T-helper 1 cell treated with Interleukin-12 subunit alpha and Interleukin-12 subunit beta and Interleukin-4 antibody, amounts not matched to agents 30 ng/mL and 1 ng/mL, for 36 hours (primary cell): ENCODE measurements around the gene TSPAN32. TPM values are rescaled to one million over a fixed set of nuclear protein-coding genes. Genes with fewer than 3 reads are reported as not detected.

ENCODE experiments used
- intact Hi-C: fragments of 100-400 bp; cut with micrococcal nuclease; formaldehyde crosslinking; loops from one replicate; pipeline ENCODE4 v1.15.1; 2024
- total RNA-seq: library from RNA; stranded (reverse); gene quantifications from 2 replicates; pipeline ENCODE4 v1.2.3, GENCODE V29; 2022

The TSPAN32 gene
- total RNA-seq, 1 donor from 2014 or later: 23.1 TPM

DNA sequence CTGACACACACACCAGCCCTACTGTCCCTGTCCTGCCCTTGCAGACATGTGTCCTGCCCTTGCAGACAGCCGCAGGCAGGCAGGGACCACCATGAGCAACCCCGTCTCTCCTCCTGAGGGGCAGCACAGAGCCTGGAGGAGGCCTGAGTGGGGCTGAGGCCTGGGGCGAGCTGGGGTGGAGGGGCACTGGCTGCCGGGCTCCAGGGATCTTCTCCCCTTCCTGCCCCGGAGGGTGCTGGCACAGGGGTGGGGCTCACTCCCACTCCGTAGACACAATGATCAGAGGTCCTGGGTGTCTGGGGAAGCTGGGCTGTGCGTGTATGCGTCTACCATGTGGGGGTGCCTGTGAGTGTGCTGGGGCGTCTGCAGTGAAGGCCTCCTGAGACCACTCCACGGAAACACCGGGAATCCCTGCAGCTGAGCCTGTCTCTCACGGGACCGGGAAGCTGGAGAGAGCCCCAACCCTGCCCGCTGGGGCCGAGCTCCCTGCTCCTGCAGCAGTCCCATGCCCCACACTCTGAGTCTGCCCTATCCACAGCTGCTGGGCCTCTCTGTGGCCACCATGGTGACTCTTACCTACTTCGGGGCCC, 588 bp downstream of the TSPAN32 start:
- intact Hi-C loops: loop anchor here (2.0 to 5.0 kb wide), 2 partner anchors 35 to 74 kb away; partner anchors contain the start of gene CD81

DNA sequence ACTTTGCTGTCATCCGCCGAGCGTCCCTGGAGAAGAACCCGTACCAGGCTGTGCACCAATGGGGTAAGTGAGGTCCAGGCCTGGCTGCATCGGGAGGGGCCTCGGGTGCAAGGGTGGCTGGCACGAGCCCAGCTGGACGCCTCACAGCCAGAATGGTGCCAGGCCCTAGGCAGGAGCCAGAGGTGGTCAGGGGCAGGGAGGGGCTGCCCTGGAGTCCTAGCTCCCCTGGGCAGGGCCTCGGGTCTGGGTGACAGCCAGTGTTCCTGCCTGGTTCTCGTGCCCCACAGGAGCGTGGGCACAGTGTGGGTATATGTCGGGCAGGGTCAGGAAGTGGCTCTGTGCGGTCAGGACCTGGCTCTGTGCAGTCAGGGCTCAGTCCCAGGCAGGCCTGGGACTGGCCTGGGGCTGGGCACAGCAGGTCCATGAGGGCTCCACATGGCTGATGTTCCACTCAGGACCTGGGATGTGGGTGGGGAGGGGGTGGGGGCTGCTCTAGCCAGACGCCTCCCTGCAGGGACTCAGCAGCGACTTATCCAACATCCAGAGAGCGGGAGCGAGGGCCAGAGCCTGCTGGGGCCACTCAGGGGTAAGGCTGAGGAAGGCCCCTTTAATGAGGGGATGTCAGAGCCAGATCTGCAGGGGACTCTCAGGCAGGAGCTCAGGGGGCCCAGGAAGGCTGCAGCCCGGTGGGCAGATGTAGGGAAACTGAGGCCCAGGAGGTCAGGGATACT, 1.2 kb downstream of the TSPAN32 start:
- intact Hi-C loops: loop anchor here (2.0 to 5.0 kb wide), 2 partner anchors 36 to 74 kb away; partner anchors contain the start of gene CD81

DNA sequence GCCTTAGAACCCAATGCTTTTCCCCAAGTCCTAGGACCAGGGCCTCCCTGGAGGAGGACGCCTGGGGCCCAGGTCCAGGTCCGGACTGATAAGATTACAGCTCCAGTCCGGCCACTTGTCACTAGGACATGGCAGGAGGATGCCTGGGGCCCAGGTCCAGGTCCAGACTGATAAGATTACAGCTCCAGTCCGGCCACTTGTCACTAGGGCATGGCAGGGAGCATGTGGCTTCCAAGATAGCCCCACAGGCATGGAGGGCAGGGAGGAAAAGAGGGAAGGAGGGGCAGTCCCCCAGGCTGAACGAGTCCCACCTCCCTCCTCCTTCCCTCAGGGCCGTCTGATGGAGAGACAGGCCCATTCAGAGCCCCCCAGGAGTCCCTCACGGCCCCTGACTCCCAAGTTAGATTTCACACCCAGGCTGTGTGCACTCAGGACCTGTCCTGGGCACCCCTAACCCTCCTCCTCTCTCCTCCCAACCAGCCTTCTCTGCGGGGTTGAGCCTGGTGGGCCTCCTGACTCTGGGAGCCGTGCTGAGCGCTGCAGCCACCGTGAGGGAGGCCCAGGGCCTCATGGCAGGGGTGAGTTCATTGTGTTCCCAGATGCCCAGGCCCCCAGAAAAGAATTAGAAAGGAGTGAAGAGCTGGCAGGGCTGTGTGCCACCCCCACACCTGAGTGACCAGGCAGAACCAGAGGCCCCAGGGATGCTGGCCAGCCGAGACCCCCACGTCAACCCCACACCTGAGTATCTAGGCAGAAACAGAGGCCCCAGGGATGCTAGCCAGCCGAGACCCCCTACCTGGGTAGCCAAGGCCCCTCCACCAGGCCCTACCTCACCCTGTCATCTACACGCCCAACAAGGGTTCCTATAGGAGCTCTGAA, 2.1 kb downstream of the TSPAN32 start:
- intact Hi-C loops: loop anchor here (2.0 to 5.0 kb wide), 4 partner anchors 37 to 585 kb away; partner anchors contain the start of gene CD81

DNA sequence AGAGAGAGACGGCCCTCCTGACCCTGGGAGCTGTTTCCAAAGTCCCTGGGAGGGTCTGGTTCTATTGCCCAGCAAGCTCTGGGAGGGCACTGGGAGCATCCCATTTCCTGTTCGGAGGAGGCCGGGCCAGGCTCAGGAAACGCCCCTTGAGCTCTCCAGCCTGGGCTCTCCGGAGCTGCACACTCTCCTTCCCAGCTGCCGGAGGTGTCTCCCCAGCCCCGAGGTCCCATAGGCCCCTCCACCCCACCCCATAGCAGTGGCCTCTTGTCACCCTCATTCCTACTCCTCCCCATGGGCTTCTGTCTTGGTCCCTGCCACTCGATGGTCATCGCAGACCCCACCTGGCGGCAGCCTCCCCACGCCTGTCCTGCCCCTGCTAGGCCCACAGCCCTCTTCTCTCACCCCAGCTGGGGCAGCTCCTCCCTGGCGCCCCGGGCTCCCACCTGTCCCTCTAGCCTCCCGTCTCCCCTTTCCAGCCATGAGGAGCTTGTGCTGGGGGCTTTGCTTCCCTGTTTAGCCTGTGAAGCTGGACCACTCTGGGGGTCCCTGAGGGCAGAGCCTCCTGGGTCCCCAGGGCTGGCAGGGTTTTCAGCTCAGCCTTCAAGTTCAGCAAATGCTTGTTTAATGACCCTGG, 2.8 kb downstream of the TSPAN32 start:
- intact Hi-C loops: loop anchor here (1.0 to 5.0 kb wide), 6 partner anchors 37 to 584 kb away; partner anchors contain the start of gene TSSC4

DNA sequence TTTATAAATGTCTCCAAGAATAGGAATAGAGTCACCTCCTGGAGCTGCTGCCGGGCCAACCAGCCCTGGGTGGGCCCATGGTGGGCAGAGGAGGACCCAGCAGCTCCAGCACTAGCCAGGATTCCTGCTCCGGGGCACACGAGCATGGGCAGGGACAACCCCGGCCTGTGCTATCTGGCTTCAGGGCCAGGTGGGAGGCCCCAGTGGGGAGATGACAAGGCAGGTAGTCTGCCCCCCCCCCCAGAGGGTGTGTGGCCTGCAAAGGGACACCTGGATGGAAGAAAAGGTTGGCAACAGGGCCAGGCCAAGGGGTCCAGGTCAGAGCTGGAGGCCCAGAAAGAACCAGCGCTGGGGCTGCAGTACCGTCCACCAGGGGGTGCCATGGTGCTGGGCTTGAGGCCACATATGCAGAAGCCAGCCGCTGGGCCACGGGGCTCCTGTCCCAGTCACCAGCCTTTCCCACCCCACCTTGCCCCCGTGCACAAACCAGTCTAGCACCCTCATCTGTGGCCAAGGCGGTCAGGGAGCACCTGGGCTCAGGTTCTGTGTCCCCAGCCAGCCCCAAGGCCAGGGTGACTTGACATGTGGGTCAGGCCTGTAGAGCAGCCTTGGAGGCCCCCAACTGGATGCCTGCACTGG, 3.4 kb downstream of the TSPAN32 start:
- intact Hi-C loops: loop anchor here (1.0 to 2.0 kb wide), 5 partner anchors 95 to 584 kb away; partner anchors contain the start of gene TSSC4

DNA sequence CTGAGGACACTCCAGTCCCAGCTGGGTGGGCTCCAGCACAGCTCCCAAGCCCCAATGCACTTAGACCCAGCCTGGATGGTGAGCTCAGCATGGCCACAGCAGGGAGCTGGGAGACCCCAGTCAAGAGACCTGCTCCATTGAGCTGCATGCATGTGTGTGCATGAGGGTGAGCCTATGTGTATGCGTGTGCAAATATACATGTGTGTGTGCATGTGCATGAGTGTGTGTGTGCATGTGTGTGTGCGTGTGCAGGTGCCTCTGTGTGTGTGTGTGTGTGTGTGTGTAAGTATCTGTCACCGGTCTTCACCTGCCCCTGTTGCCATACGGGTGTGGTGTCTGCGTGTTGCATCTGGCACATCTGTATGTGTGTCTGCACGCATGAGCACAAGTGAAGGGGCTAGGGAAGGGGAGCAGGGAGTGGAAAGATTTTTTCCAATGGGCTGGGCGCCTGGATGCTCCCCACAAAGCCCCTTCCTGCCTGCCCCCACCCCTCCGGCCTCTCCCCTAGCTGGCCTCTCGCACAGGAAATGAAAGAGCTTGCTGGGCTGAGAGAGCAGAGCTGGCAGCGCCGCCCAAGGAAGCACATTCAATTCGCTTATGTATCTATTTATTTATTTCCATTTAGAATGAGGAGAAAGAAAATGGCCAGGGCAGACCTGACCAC, 4.1 kb downstream of the TSPAN32 start:
- intact Hi-C loops: loop anchor here (1.0 to 2.0 kb wide), 5 partner anchors 94 to 583 kb away; partner anchors contain the start of gene TSSC4

DNA sequence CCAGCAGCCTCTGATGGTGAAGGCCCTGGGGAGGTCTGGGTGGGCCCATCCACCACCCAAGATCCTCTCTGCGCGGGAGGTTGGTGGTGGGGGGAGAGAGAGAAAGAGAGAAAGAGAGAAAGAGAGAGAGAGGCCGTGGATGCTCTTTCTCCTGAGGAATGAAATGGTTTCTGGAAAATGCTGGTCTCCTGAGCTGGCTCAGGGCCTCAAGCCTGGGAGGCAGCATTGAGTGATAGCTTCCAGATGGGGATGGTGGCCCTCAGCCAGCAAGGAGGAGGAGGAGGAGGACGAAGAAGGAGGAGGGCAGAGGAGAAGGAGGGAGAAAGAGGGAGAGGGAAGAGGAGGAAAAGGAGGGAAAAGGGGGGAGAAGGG, 4.6 kb downstream of the TSPAN32 start:
- intact Hi-C loops: no loop called here

DNA sequence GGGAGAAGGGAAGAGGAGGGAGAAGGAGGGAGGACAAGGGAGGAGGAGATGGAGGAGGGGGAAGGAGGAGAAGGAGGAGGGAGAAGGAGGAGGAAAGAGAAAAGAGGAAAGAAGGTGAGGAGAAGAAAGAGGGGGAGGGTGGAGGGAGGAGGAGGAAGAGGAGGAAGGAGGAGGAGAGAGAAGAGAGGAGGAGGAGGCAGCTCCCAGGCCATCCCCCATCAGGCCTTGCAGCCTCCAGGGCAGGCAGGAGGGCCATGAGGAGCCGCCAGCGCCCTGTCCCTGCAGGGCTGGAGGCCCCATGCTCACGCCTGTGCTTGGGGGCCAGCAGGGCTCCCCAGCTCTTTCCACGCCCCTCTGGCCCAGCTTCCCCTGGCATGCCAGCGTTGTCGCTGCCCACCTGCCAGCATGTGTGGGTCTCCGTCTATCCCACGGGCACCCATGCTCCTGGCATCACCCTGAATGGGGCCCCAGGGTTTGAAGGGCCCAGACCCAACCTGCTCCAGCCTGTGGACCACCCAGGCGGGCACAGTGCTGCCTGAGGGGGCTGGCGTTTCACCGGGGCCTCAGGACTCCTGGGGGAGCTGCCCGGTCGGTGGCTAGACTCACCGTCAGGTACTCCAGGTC, 5.2 kb downstream of the TSPAN32 start:
- intact Hi-C loops: no loop called here

DNA sequence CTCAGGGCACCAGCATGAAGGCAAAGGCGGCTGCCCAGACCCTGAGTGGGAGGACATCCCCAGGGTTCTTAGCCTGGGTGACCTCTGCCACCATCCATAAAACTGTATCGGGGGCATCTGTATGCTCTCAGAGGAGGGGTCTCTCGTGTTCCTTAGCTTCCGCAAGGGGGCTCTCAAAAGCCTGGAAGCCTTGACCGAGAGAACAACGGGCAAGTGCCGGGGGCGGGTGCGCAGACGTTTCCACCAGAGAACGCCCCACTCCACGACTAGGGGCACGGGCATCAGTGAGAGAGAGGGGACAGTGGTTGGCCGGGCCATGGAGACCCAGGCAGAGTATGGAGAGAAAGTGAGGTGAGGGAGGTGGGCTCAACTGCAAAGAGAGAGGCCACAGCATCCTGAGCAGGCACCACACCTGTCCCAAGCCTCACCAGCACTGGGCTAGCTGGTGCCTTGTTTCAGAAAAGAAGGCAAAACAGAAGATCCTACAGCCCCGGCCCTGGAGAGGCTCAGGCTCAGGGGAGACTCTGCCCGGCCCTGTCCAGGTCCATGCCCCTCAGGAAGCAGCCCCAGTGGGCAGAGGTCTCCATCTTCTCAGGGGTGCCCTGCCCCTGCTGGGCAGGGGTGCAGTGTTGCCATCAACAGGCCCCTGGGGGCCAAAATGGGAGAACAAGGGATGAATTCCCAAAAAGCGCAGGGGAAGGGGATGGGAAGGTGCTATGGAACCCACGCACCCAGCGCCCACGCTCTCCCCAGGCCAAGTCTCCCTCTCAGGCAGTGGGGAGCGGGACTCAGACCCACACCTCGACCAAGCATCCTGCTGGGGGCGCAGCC, 5.9 kb downstream of the TSPAN32 start:
- intact Hi-C loops: no loop called here

DNA sequence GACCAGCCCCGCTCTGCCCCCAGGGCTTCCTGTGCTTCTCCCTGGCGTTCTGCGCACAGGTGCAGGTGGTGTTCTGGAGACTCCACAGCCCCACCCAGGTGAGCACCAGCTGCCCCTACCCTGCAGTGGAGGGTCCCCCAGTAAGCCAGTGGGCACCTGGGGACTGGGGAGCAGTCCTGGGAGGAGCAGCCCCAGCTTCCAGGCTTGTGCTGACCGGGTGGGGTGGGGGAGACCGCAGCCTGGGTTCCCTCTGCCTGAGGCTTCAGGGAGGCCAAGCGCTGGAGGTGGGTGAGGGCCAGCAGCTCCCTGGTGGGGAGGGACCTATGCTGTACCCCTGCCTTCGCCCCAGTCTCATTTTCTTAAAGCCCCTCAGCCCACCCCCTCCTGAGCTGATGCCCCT, 6.9 kb downstream of the TSPAN32 start:
- intact Hi-C loops: no loop called here

DNA sequence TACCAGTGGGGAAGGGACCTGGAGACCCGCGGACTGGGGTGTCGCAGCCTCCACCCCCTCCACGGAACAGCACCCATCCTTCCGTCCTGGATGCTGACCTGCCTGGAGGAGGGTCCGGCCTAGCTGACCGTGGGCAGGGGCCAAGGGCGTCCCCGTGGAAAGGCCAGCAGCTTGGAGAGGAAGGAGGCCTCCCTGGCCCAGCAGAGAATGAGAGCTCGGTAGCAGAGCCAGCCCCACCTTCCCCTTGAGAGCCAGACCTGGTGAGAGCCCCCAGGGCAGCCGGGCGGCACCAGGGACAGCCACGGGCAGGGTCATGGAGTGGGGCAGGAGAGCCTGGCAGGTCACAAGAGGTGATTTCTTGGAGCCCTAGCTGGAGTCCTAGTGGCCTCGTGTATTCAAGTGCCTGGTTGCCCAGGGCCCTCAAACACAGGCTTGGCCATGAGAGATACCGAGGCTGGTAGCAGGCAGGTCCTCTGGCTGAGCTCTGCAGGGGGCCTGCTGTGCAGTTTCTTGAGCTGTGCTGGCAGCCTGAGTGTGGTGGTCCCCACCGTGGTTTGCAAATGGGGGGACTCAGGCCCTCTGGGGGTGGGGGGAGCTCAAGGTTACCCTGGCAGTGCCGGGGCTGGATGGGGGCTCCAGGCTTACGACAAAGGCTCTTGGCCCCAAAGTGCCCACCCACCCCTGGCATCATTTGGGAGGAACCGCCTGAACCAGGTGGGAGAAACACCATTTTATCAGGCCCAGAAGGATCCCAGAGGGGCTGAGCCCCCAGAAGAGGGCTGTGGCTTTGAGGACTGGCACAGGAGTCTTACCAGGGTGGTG, 7.6 kb downstream of the TSPAN32 start:
- intact Hi-C loops: no loop called here

DNA sequence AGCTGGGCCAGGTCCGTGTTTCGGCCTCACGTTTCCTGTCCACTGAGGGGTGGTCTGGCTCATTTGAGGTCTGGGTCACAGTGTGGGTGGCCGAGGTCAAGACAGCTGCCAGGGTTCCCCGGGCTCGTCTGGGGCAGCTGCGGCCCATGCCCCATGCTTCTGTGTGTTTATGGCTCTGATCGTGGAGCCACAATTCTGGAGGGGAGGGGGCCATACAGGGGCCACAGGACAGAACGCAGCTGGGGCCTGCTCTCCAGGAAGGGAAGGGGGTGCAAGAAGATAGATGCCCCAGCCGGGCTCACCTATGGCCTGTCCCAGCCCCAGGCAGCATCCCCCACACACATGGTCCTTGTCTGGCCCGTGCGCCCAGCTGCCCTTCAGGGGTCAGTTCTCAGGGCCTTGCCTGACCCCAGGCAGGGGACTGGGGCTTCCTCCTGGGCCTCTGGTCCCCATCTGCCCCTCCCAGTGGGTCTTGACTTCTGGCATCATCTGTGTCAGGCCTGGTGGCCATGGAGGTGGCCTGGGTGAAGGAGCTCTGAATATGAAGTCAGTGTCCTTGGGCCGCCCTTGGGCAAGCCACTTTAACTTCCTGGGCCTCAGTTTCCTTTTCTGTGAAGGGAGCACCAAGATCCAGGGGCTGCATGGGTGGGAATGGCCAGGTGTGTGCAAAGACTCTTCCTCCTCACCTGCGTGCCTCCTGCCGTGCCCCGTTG, 8.4 kb downstream of the TSPAN32 start:
- intact Hi-C loops: no loop called here

DNA sequence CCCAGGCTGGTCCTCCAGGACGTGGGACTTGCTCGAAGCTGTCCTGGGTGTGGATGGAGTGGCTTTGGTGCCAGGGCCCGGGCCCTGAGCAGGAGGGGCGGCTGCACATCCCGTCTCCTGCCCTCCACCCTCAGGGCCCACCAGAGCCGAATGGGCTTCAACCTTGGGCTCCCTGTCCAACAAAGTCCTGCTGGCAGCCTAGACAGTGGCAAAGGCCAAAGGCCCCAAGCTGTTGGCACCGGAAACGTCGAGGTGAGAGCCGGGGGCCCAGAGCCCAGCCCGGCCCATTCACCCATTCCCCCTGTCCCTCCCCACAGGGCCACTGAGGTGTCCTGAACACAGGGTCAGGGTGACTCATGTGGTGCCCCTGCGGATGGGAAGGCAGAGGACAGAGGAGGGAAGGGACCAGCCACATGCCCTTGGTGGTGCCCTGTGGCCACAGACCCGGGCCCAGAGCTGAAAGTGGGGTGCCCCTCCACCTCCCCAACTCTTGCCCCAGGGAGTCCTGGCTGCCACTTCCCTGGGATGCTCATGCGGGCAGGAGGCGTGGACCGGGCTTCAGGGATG, 9.1 kb downstream of the TSPAN32 start:
- intact Hi-C loops: no loop called here

DNA sequence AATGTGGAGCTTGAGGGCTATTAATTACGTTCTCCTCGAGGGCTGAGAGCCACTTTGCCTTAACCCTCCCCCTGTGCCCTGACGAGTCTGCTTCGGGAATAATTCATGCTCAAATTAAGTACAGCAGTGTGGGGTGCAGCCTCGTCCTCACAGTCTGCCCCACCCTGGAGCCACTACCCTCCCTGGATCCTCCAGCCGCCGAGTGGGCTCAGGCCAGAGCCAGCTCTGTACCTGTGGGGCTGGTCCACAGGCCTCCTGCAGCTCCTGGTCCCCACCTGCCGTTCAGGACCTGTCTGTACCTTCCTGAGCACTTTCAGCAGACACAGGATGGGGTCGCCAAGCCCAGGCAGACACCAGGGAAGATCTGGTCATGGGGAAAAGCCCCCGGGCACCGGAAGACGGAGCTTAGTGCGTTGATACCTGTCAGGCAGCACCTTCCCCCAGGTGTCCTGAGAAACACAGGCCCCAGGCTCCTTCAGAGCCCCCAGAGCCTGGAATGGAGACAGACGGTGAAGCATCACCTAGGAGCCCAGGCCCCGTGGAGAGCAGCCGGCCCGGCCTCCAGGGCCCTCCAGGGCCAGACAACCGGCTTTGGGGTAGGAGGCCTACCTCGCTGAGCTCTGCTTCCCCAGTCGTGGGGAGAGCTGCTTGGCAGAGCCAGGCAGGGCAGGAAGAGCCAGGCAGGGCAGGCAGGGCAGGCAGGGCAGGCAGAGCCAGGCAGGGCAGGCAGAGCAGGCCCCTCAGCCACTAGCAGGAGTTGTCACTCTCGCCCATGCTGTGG, 9.7 kb downstream of the TSPAN32 start:
- intact Hi-C loops: no loop called here

DNA sequence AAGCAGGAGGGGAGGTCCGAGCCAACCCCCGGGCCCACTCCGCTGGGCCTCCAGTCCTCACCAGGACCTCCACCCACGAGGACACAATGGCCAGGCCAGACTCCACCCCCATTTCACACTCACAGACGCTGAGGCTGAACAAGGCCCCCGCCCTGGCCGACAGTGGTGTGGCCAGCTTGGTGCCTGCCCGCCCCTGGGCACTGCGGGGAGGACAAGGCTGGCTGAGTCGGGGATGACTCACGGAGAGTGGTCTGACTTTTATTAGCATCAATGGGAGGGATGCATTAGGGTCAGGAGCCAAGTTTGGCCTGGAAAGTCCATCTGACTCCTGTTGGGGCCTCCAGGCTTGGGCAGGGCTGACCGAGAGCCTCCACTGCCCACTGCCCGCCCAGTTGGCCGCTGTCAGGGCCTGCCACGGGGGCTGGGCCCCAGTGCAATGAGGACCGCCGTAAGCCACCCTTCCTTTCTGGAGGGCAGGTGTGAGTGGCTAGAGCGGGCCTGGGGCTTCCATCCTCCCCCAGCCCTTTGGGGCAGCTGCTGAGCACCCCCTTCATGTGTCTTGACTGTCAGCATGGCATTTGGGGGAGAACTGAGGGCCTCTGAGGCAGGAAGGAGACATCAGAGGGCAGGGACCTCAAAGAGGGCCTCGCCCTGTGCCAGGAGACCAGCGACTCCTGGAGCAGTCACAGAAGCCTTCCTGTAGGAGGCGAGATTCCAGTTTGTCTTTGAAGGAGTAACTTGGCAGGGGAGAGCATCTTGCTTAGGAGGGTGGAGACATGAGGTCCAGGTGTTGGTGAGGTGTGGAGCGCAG, 10.6 kb downstream of the TSPAN32 start:
- intact Hi-C loops: no loop called here
